Breast epithelium (tissue), 3 donors: ENCODE data around the gene DDIT3.
A peak's percentile ranks its signal among the peaks of the same experiment; 100 is the strongest.

Experiments
- CTCF ChIP-seq, 3 donors: fragments of 450-650 bp; IDR thresholded peaks; one replicate each; pipeline ENCODE4 v1.5.1; 2016 to 2017; ENCODE audit warnings: antibody characterized with exemption in 3 of 3, mild to moderate bottlenecking in 3 of 3, moderate library complexity in 3 of 3
- POLR2A ChIP-seq: fragments of 450-650 bp; IDR thresholded peaks from one replicate; pipeline ENCODE4 v1.6.1; 2016; ENCODE audit warnings: antibody characterized with exemption, mild to moderate bottlenecking, moderate library complexity
- POLR2AphosphoS5 ChIP-seq, 3 donors: sonication (generic); formaldehyde crosslinking; IDR thresholded peaks; one replicate each; pipeline ENCODE4 v1.6.1; 2017; ENCODE audit warnings: antibody characterized with exemption in 3 of 3

- TF ChIP-seq CTCF (IDR thresholded peaks at IDR 0.05) (peak in 1 of 3 donors; percentile 17), POLR2A (peak; percentile 14), POLR2AphosphoS5 (IDR thresholded peaks at IDR 0.05) (peak in 2 of 3 donors; percentile 69 to 79)
Measured at GRCh38 chr12:57546438-57547287, 26.3 kb upstream of the DDIT3 start, which contains the start of gene DCTN2.
